H9 (cell line): ENCODE measurements around the gene TGM5. TPM values are rescaled to one million over a fixed set of nuclear protein-coding genes. Genes with fewer than 3 reads are reported as not detected.

Source experiments
- DNase-seq: peaks from one replicate; pipeline ENCODE4 v3.0.0-alpha.2; 2017
- H2AFZ ChIP-seq: one replicate; pipeline ENCODE4 v1.6.1; 2013; ENCODE audit warnings: mild to moderate bottlenecking, low read length, control low read depth, moderate library complexity
- H2AK5ac ChIP-seq: 2 replicates; pipeline ENCODE4 v1.6.1; 2013; ENCODE audit warnings: low read length, control low read depth, mixed read lengths; ENCODE audit not compliant: insufficient read length
- H2BK120ac ChIP-seq: one replicate; pipeline ENCODE4 v1.6.1; 2013; ENCODE audit warnings: low read depth, mild to moderate bottlenecking, low read length, control low read depth, inconsistent platforms; ENCODE audit not compliant: poor library complexity, severe bottlenecking
- H2BK12ac ChIP-seq: 2 replicates; pipeline ENCODE4 v1.6.1; 2013; ENCODE audit warnings: low read length, control low read depth, mixed read lengths, low read depth; ENCODE audit not compliant: insufficient read length
- H2BK15ac ChIP-seq: 2 replicates; pipeline ENCODE4 v1.6.1; 2013; ENCODE audit warnings: low read depth, low read length, control low read depth
- H2BK20ac ChIP-seq: one replicate; pipeline ENCODE4 v1.6.1; 2013; ENCODE audit warnings: low read depth, mild to moderate bottlenecking, low read length, control low read depth, inconsistent platforms; ENCODE audit not compliant: poor library complexity, severe bottlenecking
- H2BK5ac ChIP-seq: 2 replicates; pipeline ENCODE4 v1.6.1; 2013; ENCODE audit warnings: low read length, control low read depth, mixed read lengths; ENCODE audit not compliant: insufficient read length
- H3K14ac ChIP-seq: 2 replicates; pipeline ENCODE4 v1.6.1; 2013; ENCODE audit warnings: low read length, control low read depth; ENCODE audit not compliant: insufficient read depth
- H3K18ac ChIP-seq: 2 replicates; pipeline ENCODE4 v1.6.1; 2013; ENCODE audit warnings: low read depth, mild to moderate bottlenecking, mixed read lengths, low read length, control low read depth; ENCODE audit not compliant: insufficient read length
- H3K23ac ChIP-seq: 2 replicates; pipeline ENCODE4 v1.6.1; 2013; ENCODE audit warnings: low read length, control low read depth, mixed read lengths, low read depth; ENCODE audit not compliant: insufficient read length
- H3K23me2 ChIP-seq: 2 replicates; pipeline ENCODE4 v1.6.1; 2013; ENCODE audit warnings: low read depth, mild to moderate bottlenecking, mixed read lengths, low read length, control low read depth; ENCODE audit not compliant: insufficient read length, poor library complexity, severe bottlenecking
- H3K27ac ChIP-seq: 2 replicates; pipeline ENCODE4 v1.5.1; 2013; ENCODE audit warnings: low read length, control low read depth, mixed read lengths, low read depth; ENCODE audit not compliant: insufficient read length
- H3K27me3 ChIP-seq: 2 replicates; pipeline ENCODE4 v1.6.1; 2013; ENCODE audit warnings: low read length, control low read depth, inconsistent platforms; ENCODE audit not compliant: insufficient read depth
- H3K4ac ChIP-seq: 2 replicates; pipeline ENCODE4 v1.6.1; 2013; ENCODE audit warnings: low read depth, mild to moderate bottlenecking, control low read depth, inconsistent platforms, low read length, moderate library complexity
- H3K4me1 ChIP-seq: 2 replicates; pipeline ENCODE4 v1.6.1; 2013; ENCODE audit warnings: low read length, control low read depth, inconsistent platforms; ENCODE audit not compliant: insufficient read depth
- H3K4me2 ChIP-seq: 2 replicates; pipeline ENCODE4 v1.6.1; 2013; ENCODE audit warnings: low read length, control low read depth, mixed read lengths; ENCODE audit not compliant: insufficient read length, insufficient read depth
- H3K56ac ChIP-seq: 2 replicates; pipeline ENCODE4 v1.6.1; 2013; ENCODE audit warnings: low read depth, mild to moderate bottlenecking, mixed read lengths, low read length, control low read depth; ENCODE audit not compliant: insufficient read length
- H3K79me1 ChIP-seq: 2 replicates; pipeline ENCODE4 v1.6.1; 2013; ENCODE audit warnings: low read depth, mild to moderate bottlenecking, moderate library complexity, low read length, control low read depth, inconsistent platforms; ENCODE audit not compliant: insufficient read depth, poor library complexity, severe bottlenecking
- H3K79me2 ChIP-seq: 2 replicates; pipeline ENCODE4 v1.6.1; 2013; ENCODE audit warnings: low read length, control low read depth, inconsistent platforms; ENCODE audit not compliant: insufficient read depth
- H3K9ac ChIP-seq: 2 replicates; pipeline ENCODE4 v1.6.1; 2013; ENCODE audit warnings: low read length, control low read depth, mixed read lengths; ENCODE audit not compliant: insufficient read length; ENCODE audit errors: extremely low read depth
- H3K9me3 ChIP-seq: one replicate; pipeline ENCODE4 v1.6.1; 2013; ENCODE audit warnings: low read depth, low read length, inconsistent platforms; ENCODE audit not compliant: control insufficient read depth
- H3T11ph ChIP-seq: one replicate; pipeline ENCODE4 v1.6.1; 2013; ENCODE audit warnings: mild to moderate bottlenecking, low read length, control low read depth, inconsistent platforms
- H4K20me1 ChIP-seq: one replicate; pipeline ENCODE4 v1.6.1; 2013; ENCODE audit not compliant: control insufficient read depth, insufficient read length, insufficient read depth
- H4K5ac ChIP-seq: 2 replicates; pipeline ENCODE4 v1.6.1; 2013; ENCODE audit warnings: low read depth, mild to moderate bottlenecking, mixed read lengths, low read length, control low read depth; ENCODE audit not compliant: insufficient read length
- H4K8ac ChIP-seq: replicated peaks from 2 replicates; pipeline ENCODE4 v1.6.1; 2013; ENCODE audit warnings: low read length, control low read depth, mixed read lengths, low read depth; ENCODE audit not compliant: insufficient read length
- H4K91ac ChIP-seq: 2 replicates; pipeline ENCODE4 v1.6.1; 2013; ENCODE audit warnings: low read depth, mild to moderate bottlenecking, moderate library complexity, mixed read lengths, low read length, control low read depth; ENCODE audit not compliant: insufficient read length
- H3K27ac Mint-ChIP-seq, 3 experiments: 2 replicates in 2 of 3; 3 replicates in 1 of 3; pipeline ENCODE4 v1.8.0; 2020 to 2021; ENCODE audit warnings: mixed read lengths in 3 of 3, mild to moderate bottlenecking in 1 of 3, moderate library complexity in 1 of 3
- H3K27me3 Mint-ChIP-seq: 2 replicates; pipeline ENCODE4 v1.8.0; 2021; ENCODE audit warnings: low read depth, mild to moderate bottlenecking, moderate library complexity, mixed read lengths
- H3K36me3 Mint-ChIP-seq, 3 experiments: 2 replicates in 2 of 3; 3 replicates in 1 of 3; pipeline ENCODE4 v1.8.0; 2020 to 2021; ENCODE audit warnings: low read depth in 3 of 3, mixed read lengths in 3 of 3; ENCODE audit not compliant: insufficient read depth in 1 of 3
- H3K4me1 Mint-ChIP-seq, 2 experiments: 2 replicates each; pipeline ENCODE4 v1.8.0; 2020; ENCODE audit warnings: mixed read lengths in 2 of 2
- H3K4me3 Mint-ChIP-seq, 2 experiments: 2 replicates in 1 of 2; 3 replicates in 1 of 2; pipeline ENCODE4 v1.8.0; 2020 to 2021; ENCODE audit warnings: mild to moderate bottlenecking in 2 of 2, mixed read lengths in 2 of 2, moderate library complexity in 1 of 2
- H3K9me3 Mint-ChIP-seq, 2 experiments: 2 replicates in 1 of 2; 3 replicates in 1 of 2; pipeline ENCODE4 v1.8.0; 2020; ENCODE audit warnings: mild to moderate bottlenecking in 2 of 2, mixed read lengths in 2 of 2, moderate library complexity in 1 of 2
- WGBS: extraction: QIAGEN DNeasy Blood & Tissue Kit; methylation state at CpG from one replicate; pipeline ENCODE4 v1.1.7; 2013; ENCODE audit warnings: missing lambda C conversion rate, low lambda C conversion rate, mixed read lengths; ENCODE audit not compliant: insufficient read length; ENCODE audit errors: extremely low coverage; 5-methylcytosine and 5-hydroxymethylcytosine counted together
- total RNA-seq: library from RNA; stranded (reverse); gene quantifications from 2 replicates; pipeline ENCODE4 v1.2.1, GENCODE V29; 2021
- TF ChIP-seq, protein P1 (sequence below): fragments of 200-600 bp; sonication (generic); conservative IDR thresholded peaks from 3 replicates; pipeline ENCODE4 v1.8.0; 2021; ENCODE audit warnings: antibody characterized with exemption, mild to moderate bottlenecking

Gene TGM5
- total RNA-seq, 1 experiment from 2014 or later = not detected

DNA sequence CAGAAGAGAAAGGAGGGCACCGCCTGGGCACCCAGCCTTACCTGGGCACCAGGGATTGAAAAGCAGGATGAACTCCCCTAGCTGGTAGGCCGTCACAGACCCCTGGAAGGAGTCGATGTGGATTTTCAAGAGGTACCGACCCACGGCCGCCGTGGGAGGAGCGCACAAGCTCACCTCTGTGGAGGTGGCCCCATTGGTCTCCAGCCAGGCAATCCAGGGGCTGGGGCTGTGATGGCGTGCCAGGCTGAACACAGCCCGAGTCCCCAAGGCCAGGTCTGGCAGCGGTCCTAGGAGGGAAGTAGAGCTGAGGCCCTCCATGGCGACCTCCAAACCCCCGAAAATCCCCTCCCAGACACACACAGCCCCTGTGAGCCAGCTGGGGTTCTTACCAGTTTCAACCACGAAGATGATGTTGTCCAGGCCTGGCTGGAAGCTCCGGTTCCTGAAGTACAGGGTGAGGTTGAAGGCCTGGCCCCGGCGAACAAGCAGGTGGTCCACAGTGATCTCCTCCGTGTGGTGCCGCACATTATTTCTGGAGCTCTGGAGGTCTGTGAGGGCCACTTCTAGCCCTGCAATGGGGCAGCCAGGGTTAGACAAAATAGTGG lies 6.6 kb downstream of the TGM5 start:
- Mint-ChIP-seq H3K4me1 (no peaks in the 10 kb centered on the region), H3K9me3 (no peaks in the 10 kb centered on the region; a peak in 1 of 5 replicates), H3K36me3 (no peaks in the 10 kb centered on the region), H3K27me3 (peaks cover 8% of the 10 kb centered on the region), H3K4me3 (no peak overlapping the region), H3K27ac (no peak overlapping the region; a peak in 1 of 7 replicates)
- Histone ChIP-seq H3K14ac (no peak overlapping the region), H3K4me1 (no peaks in the 10 kb centered on the region), H3K27me3 (no peaks in the 10 kb centered on the region), H2BK5ac (no peak overlapping the region), H3K79me2 (no peaks in the 10 kb centered on the region), H4K5ac (no peak overlapping the region), H3K9ac (no peak overlapping the region), H3K27ac (no peak overlapping the region), H2BK120ac (no peak overlapping the region), H4K91ac (no peak overlapping the region), H3K79me1 (no peaks in the 10 kb centered on the region), H3K23ac (no peak overlapping the region), H3K9me3 (no peaks in the 10 kb centered on the region), H3K56ac (no peak overlapping the region), H2BK15ac (no peak overlapping the region), H3K4ac (no peak overlapping the region), H4K8ac (no peak overlapping the region), H3K23me2 (no peaks in the 10 kb centered on the region), H4K20me1 (no peaks in the 10 kb centered on the region), H2AFZ (no peak overlapping the region), H2AK5ac (no peak overlapping the region), H2BK20ac (no peak overlapping the region), H3K4me2 (no peak overlapping the region), H3K18ac (no peak overlapping the region), H2BK12ac (no peak overlapping the region), H3T11ph (no peak overlapping the region)
- TF ChIP-seq, protein P1, sequence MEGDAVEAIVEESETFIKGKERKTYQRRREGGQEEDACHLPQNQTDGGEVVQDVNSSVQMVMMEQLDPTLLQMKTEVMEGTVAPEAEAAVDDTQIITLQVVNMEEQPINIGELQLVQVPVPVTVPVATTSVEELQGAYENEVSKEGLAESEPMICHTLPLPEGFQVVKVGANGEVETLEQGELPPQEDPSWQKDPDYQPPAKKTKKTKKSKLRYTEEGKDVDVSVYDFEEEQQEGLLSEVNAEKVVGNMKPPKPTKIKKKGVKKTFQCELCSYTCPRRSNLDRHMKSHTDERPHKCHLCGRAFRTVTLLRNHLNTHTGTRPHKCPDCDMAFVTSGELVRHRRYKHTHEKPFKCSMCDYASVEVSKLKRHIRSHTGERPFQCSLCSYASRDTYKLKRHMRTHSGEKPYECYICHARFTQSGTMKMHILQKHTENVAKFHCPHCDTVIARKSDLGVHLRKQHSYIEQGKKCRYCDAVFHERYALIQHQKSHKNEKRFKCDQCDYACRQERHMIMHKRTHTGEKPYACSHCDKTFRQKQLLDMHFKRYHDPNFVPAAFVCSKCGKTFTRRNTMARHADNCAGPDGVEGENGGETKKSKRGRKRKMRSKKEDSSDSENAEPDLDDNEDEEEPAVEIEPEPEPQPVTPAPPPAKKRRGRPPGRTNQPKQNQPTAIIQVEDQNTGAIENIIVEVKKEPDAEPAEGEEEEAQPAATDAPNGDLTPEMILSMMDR = no peak
- no CpG with 5 or more reads among the region's 19 CpGs for WGBS
- no peak for DNase-seq
